GM12801 (cell line): ENCODE measurements around the gene SP1.

Source experiments
- TF ChIP-seq, protein P1 (sequence below): IDR thresholded peaks from one replicate; pipeline ENCODE4 v1.5.1; 2011; ENCODE audit warnings: control low read depth; ENCODE audit not compliant: insufficient read length; ENCODE audit errors: extremely low read depth

SP1 gene

DNA sequence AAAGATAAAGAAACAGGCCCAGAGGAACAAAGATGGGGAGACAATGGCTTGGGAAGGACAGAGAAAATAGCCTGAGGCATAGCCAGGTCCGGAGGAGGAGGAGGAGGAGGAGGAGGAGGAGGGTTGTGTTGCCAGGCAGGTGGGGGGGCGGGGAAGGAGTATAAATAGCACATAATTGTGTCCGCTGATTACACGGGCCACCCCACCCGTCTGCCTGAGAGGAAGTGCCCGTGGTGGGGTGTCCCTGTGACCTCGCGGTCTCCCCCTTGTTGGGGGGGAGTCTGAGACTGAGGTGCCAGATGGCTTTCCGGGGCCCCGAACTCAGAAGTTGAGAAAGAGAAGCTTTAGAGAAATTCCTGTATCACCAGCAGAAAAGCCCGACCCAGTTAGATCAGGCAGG, 42.0 kb upstream of the SP1 start:
- TF ChIP-seq, protein P1, sequence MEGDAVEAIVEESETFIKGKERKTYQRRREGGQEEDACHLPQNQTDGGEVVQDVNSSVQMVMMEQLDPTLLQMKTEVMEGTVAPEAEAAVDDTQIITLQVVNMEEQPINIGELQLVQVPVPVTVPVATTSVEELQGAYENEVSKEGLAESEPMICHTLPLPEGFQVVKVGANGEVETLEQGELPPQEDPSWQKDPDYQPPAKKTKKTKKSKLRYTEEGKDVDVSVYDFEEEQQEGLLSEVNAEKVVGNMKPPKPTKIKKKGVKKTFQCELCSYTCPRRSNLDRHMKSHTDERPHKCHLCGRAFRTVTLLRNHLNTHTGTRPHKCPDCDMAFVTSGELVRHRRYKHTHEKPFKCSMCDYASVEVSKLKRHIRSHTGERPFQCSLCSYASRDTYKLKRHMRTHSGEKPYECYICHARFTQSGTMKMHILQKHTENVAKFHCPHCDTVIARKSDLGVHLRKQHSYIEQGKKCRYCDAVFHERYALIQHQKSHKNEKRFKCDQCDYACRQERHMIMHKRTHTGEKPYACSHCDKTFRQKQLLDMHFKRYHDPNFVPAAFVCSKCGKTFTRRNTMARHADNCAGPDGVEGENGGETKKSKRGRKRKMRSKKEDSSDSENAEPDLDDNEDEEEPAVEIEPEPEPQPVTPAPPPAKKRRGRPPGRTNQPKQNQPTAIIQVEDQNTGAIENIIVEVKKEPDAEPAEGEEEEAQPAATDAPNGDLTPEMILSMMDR = no peak

DNA sequence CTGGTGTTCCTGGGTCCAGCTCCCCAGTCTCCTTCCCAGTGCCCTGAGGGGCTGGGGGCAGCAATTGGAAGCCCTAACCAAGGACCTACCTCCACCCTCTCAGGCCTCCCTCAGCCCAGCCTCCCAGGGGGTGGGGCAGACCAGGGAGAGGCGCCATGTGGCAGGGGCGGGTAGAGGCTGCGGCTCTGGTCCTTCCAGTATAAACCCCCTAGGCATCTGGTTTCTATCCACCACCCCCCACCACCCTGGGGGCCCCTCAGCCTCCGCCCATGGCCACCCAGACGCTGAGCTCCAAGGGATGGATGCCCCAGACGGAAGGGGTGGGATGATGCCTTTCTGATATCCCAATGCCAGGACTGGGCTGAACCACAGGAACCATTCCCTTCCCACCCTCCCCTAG, 41.1 kb upstream of the SP1 start:
- TF ChIP-seq, protein P1 = no peak

DNA sequence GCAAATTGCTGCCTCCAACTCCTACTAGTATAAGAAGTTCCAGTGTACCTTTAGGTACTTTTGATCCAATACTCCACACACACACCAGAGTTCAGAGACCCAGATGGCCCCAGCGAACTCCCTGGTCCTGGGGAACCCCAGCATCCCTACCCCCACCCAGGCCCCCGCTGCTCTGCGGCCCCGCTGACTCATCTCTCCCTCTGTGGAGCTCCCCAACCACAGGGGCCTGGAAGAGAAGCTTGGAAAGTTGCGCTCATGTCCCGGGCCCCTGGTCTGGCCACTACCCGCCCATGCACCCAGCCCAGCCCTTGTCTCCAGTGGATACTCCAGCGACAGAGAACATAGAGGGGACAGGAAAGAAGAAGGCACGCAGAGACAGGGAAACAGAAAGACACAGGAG, 39.6 kb upstream of the SP1 start:
- TF ChIP-seq, protein P1 = no peak

GRCh38 chr12:53343449-53343848, 36.5 kb upstream of the SP1 start:
- TF ChIP-seq, protein P1 = no peak

- TF ChIP-seq, protein P1 = no peak
Observed at GRCh38 chr12:53343969-53344368, 36.0 kb upstream of the SP1 start.

DNA sequence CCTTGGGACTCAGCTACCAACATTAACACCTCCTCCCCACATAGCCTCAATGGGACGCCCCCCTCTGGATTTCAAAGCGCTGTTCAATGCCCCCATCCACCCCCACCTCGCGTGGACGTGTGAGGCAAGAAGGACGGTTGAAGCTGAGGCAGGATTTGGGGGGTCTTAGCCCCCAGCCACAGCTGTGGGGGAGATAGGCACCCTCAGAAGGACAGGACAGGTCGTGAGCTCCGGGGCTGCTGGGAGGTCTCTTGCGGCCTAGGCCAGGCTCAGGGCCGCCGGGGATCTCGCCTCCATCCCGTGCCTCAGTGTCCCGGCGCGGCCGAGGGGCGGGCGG, 35.5 kb upstream of the SP1 start:
- TF ChIP-seq, protein P1 = no peak

DNA sequence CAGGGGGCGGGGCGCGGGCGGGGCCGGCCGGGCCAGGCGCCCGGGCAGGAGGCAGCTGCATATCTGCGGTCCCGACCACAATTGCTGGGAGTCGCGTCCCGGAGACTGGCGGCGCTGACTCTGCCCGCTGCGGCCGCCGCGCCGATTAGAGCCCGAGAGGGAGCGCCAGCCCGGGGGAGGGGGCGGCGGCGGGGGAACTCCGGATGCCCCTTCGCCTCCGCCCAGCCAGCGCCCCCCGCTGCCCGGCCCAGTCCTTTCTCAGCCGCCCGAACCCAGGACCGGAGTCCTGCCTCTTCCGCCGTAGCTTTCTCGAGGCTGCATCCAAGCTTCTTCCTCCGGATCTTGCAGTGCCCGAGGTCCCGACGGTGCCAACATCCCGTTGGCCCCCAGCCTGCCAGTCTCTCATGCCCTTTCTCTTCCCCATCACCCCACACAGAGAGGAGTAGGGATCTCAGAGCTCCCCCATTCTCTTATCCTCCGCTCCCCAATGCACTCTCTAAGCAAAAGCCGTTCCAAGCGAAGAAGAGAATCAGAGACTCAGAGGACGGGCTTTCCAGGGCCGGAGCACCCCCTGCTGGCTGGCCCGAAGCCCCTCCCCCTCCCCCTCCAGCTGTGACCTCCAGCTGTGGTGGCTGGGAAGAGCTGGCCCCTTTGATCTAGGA, 35.0 kb upstream of the SP1 start:
- TF ChIP-seq, protein P1 = no peak
